SK-N-SH treated with all-trans-retinoic acid at 6 μM for 48 hours (cell line): ENCODE data around the gene SACS.

Source experiments
- ATAC-seq: fragments of 200-7000 bp; cut with Tn5 transposase; 3 replicates; pipeline ENCODE4 v1.9.1; 2020; ENCODE audit warnings: mild to moderate bottlenecking, moderate library complexity
- BACH2 ChIP-seq: fragments of 250-450 bp; sonication (Bioruptor Pico); IDR thresholded peaks from 2 replicates; pipeline ENCODE4 v1.9.0; 2021; ENCODE audit warnings: mild to moderate bottlenecking, borderline replicate concordance
- CREB5 ChIP-seq: fragments of 250-450 bp; sonication (Bioruptor Pico); IDR thresholded peaks from 2 replicates; pipeline ENCODE4 v1.5.1; 2020; ENCODE audit warnings: low read depth, mild to moderate bottlenecking, moderate library complexity
- CSDC2 ChIP-seq: fragments of 250-450 bp; sonication (Bioruptor Pico); IDR thresholded peaks from 2 replicates; pipeline ENCODE4 v1.5.0; 2020; ENCODE audit warnings: mild to moderate bottlenecking, moderate library complexity
- CSRNP3 ChIP-seq: fragments of 250-450 bp; sonication (Bioruptor Pico); IDR thresholded peaks from 2 replicates; pipeline ENCODE4 v1.5.1; 2021; ENCODE audit warnings: mild to moderate bottlenecking, moderate library complexity
- GLIS3 ChIP-seq: fragments of 250-450 bp; sonication (Bioruptor Pico); IDR thresholded peaks from 2 replicates; pipeline ENCODE4 v1.5.0; 2020; ENCODE audit warnings: mild to moderate bottlenecking, moderate library complexity
- ISL1 ChIP-seq: fragments of 250-450 bp; sonication (Bioruptor Pico); IDR thresholded peaks from 2 replicates; pipeline ENCODE4 v2.1.2; 2022; ENCODE audit warnings: mild to moderate bottlenecking, moderate library complexity
- OSR1 ChIP-seq: fragments of 250-450 bp; sonication (Bioruptor Pico); IDR thresholded peaks from 2 replicates; pipeline ENCODE4 v1.8.0; 2022; ENCODE audit warnings: moderate library complexity, mild to moderate bottlenecking, inconsistent platforms
- PATZ1 ChIP-seq: fragments of 250-450 bp; sonication (Bioruptor Pico); IDR thresholded peaks from 2 replicates; pipeline ENCODE4 v1.8.0; 2020; ENCODE audit warnings: mild to moderate bottlenecking, moderate library complexity, borderline replicate concordance
- POU6F1 ChIP-seq: fragments of 250-450 bp; sonication (Bioruptor Pico); IDR thresholded peaks from 2 replicates; pipeline ENCODE4 v1.8.0; 2021; ENCODE audit warnings: low read depth, mild to moderate bottlenecking, moderate library complexity, borderline replicate concordance
- PPARA ChIP-seq: fragments of 250-450 bp; sonication (Bioruptor Pico); IDR thresholded peaks from 2 replicates; pipeline ENCODE4 v1.5.0; 2020; ENCODE audit warnings: mild to moderate bottlenecking, borderline replicate concordance
- RARB ChIP-seq: fragments of 250-450 bp; sonication (Bioruptor Pico); IDR thresholded peaks from 2 replicates; pipeline ENCODE4 v1.8.0; 2021; ENCODE audit warnings: mild to moderate bottlenecking, moderate library complexity
- SNAI2 ChIP-seq: fragments of 250-450 bp; sonication (Bioruptor Pico); IDR thresholded peaks from 2 replicates; pipeline ENCODE4 v1.5.0; 2020; ENCODE audit warnings: mild to moderate bottlenecking, moderate library complexity
- TCF4 ChIP-seq: fragments of 250-450 bp; sonication (Bioruptor Pico); IDR thresholded peaks from 2 replicates; pipeline ENCODE4 v1.8.0; 2021; ENCODE audit warnings: mild to moderate bottlenecking, moderate library complexity, borderline replicate concordance
- TOX ChIP-seq: fragments of 250-450 bp; sonication (Bioruptor Pico); IDR thresholded peaks from 2 replicates; pipeline ENCODE4 v1.8.0; 2021; ENCODE audit warnings: mild to moderate bottlenecking, moderate library complexity, borderline replicate concordance
- TSHZ2 ChIP-seq: fragments of 250-450 bp; sonication (Bioruptor Pico); IDR thresholded peaks from 2 replicates; pipeline ENCODE4 v1.5.0; 2020; ENCODE audit warnings: mild to moderate bottlenecking, moderate library complexity
- ZC3H10 ChIP-seq: fragments of 250-450 bp; sonication (Bioruptor Pico); IDR thresholded peaks from 2 replicates; pipeline ENCODE4 v1.5.1; 2021; ENCODE audit warnings: mild to moderate bottlenecking, moderate library complexity
- ZFP3 ChIP-seq: fragments of 250-450 bp; sonication (Bioruptor Pico); IDR thresholded peaks from 2 replicates; pipeline ENCODE4 v1.5.0; 2020; ENCODE audit warnings: mild to moderate bottlenecking, moderate library complexity
- ZFP30 ChIP-seq: fragments of 450-650 bp; formaldehyde crosslinking; IDR thresholded peaks from 2 replicates; pipeline ENCODE4 v1.5.0; 2022; ENCODE audit warnings: mild to moderate bottlenecking, moderate library complexity
- ZNF565 ChIP-seq: fragments of 450-650 bp; formaldehyde crosslinking; conservative IDR thresholded peaks from 2 replicates; pipeline ENCODE4 v1.5.0; 2020; ENCODE audit warnings: low read depth, mild to moderate bottlenecking, moderate library complexity
- ZNF70 ChIP-seq: fragments of 450-650 bp; formaldehyde crosslinking; IDR thresholded peaks from 2 replicates; pipeline ENCODE4 v1.5.0; 2020; ENCODE audit warnings: mild to moderate bottlenecking, moderate library complexity
- ZNF8 ChIP-seq: fragments of 450-650 bp; formaldehyde crosslinking; IDR thresholded peaks from 2 replicates; pipeline ENCODE4 v1.5.0; 2020; ENCODE audit warnings: mild to moderate bottlenecking, moderate library complexity

The SACS gene

GRCh38 chr13:23461544-23461943 lies 28.0 kb upstream of the SACS start:
- ATAC-seq, result no peak
- TF ChIP-seq GLIS3 (CRISPR knock-in tag) (no peak), PPARA (CRISPR knock-in tag) (no peak), CSDC2 (no peak), TSHZ2 (CRISPR knock-in tag) (no peak), RARB (CRISPR knock-in tag) (no peak), CREB5 (CRISPR knock-in tag) (no peak), BACH2 (CRISPR knock-in tag) (no peak), ZNF8 (CRISPR knock-in tag) (no peak), ZNF70 (CRISPR knock-in tag) (no peak), ZFP30 (CRISPR knock-in tag) (no peak)

- TF ChIP-seq CSRNP3 (CRISPR knock-in tag), result no peak
- no peak for TF ChIP-seq ZNF565
- TF ChIP-seq CREB5 (CRISPR knock-in tag), result no peak
- TF ChIP-seq POU6F1 (CRISPR knock-in tag), result no peak
- no peak for TF ChIP-seq PATZ1
- TF ChIP-seq SNAI2 (CRISPR knock-in tag), result no peak
- no peak for TF ChIP-seq PPARA (CRISPR knock-in tag)
- TF ChIP-seq ZC3H10 (CRISPR knock-in tag), result no peak
- no peak for TF ChIP-seq TOX (CRISPR knock-in tag)
- TF ChIP-seq CSDC2, result no peak
- no peak for TF ChIP-seq TCF4 (CRISPR knock-in tag)
- TF ChIP-seq ZFP30 (CRISPR knock-in tag), result no peak
- no peak for TF ChIP-seq RARB (CRISPR knock-in tag)
- TF ChIP-seq GLIS3 (CRISPR knock-in tag), result no peak
- TF ChIP-seq ZFP3 (CRISPR knock-in tag), result no peak
- no peak for ATAC-seq
Observed at GRCh38 chr13:23460921-23461320, 27.4 kb upstream of the SACS start.

GRCh38 chr13:23460309-23460708 lies 26.8 kb upstream of the SACS start:
- no peak for ATAC-seq
- TF ChIP-seq ZFP3 (CRISPR knock-in tag) (no peak), TSHZ2 (CRISPR knock-in tag) (no peak), TCF4 (CRISPR knock-in tag) (no peak), ZFP30 (CRISPR knock-in tag) (no peak), OSR1 (CRISPR knock-in tag) (no peak), SNAI2 (CRISPR knock-in tag) (no peak), BACH2 (CRISPR knock-in tag) (no peak), ZC3H10 (CRISPR knock-in tag) (no peak), ISL1 (CRISPR knock-in tag) (no peak)
